ENCODE results near the gene MEG3.
"Not testable (repeated sequence)": the region's sequence is repeated elsewhere in the genome, so short reads cannot be mapped to it uniquely, and the experiment has no call there.

The MEG3 gene

DNA sequence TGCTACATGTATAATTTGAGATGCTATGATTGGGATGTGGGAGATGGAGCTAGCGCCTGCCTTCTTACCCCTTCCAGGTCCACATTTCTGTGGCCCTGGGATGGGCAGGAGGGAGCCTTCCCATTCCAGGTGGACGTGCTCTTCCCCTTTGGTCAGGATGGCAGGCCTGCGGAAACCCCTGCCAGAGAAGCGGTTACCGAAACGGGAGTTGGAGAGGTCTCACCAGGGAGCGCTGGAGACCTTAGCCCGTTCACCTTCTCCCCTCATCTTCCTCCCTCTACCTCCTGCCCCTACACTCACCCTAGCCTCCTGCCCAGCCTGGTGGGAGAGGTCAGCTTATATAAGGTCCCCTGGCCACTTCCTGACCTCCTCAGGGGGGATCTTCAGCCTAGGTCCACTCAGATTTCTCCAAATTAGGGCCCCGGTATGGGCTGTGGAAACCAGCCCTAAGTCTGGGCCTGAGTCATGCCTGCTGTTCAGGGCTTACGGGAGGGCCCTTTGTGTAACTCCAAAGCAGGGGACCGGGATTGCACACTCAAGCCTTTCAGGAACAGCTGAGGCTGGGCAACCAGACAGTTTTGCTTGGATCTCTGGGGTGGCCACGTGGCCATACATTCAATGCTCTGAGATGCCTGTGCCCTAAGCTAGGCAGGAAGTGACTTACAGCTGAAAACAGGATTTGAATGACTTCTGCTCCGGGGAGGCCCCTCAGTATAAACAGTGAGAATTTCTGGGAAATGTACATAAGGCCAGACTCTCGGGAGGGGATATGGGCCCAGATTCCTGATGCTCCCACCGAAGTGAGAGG is 10.2 kb upstream of the MEG3 start:
- DNase-seq (ENCODE audit: low spot score) = no peak

DNA sequence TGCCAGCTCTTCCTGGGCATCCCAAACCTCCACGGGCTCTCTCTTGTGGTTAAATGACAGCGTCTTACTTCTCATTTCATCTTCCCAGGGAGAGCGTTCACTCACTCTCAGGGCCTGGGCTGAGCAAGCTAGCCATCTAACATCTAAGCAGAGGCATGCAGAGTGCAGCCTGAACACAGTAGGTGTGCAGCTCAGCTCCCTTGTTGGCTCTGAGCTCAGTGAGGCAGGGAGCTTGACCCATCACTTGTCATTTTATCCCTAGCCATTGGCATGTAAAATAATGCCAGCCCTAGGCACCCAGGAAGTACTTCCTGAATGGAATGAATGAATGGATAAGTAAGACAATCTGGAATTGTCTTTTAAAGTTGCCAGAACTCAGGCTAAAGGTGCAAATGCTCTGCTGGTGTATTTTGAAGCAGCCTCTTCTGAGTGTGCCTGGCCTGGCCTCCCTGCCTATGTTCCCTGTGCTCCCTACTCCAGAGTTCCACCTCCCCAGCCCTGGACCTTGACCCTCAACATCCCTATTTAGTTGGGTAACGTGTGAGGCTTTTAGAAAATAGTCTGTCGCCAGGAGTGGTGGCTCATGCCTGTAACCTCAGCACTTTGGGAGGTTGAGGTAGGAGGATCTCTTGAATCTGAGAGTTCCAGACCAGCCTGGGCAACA is 9.5 kb upstream of the MEG3 start:
- DNase-seq (ENCODE audit: low spot score) = no peak

DNA sequence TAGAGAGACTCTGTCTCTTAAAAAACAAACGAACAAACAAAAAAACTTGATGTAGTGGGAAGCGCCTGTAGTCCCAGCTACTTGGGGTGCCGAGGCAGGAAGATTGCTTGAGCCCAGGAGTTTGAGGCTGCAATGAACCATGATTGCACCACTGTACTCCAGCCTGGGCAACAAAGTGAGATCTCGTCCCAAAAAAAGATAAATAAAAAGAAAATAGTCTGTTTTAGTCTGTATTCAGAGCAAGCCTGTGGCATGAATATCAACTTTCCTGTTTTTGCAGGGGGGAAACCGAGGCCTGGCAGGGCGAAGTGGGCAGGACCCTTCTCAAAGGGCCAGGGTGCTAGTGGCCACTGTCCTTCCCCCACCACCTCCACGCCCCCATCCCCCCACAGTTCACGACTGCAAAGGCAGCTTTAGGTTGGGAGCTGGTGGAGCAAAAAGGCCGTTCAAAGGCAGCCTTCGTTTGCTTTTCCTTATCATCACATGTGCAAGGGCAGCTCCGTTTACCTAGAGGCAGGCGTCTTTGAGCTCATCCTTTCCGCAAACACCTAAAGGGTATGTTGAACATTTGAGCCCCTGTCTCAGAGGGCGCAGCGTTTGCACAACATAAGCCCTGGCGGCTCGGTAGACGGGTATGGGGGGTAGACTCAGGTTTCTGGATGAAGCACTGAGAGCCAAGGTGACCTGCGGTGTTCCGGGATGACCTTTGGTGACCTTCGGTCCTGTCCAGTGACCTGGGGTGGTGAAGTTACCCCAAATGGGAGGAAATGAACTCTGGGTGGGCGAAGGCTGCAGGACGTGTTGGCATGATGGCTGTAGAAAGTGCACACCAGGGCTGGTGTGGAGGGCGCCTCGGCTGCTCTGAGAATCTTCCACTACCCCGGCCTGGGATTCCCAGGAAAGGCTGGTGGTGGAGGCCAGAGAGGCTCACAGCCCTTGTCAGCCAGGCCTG is 8.7 kb upstream of the MEG3 start:
- DNase-seq (ENCODE audit: low spot score) = no peak

DNA sequence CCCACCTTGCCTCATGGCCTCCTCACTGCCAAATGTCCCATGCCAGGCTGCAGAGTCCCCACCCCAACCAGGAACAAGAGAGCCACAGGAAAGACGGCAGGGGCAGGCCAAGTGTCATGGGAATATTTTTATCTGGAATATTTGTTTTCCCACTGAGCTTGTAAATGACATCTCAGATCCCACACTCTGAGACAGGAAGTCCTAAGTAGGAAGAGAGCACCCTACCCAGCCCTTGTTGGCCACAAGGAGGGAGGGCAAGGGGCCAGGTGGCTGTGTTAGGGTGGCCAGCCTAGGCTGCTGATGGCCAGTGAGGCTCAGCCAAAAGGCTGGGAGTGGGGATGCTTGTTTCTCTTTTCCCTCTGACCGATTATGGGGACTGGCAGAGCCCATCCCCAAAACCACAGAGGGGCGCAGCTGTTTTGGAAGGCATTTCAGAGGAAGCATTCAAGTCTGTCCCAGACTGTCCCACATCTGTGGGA is 7.7 kb upstream of the MEG3 start:
- no peak for DNase-seq (ENCODE audit: low spot score)

DNA sequence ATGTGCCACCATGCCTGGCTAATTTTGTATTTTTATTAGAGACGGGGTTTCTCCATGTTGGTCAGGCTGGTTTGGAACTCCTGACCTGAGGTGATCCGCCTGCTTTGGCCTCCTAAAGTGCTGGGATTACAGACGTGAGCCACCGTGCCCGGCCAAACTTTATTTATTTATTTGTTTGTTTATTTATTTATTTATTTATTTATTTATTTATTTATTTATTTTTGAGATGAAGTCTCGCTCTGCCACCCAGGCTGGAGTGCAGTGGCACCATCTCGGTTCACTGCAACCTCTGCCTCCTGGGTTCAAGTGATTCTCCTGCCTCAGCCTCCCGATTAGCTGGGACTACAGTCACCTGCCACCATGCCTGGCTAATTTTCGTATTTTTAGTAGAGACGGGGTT is 7.0 kb upstream of the MEG3 start:
- not testable (repeated sequence) for DNase-seq (ENCODE audit: low spot score)

DNA sequence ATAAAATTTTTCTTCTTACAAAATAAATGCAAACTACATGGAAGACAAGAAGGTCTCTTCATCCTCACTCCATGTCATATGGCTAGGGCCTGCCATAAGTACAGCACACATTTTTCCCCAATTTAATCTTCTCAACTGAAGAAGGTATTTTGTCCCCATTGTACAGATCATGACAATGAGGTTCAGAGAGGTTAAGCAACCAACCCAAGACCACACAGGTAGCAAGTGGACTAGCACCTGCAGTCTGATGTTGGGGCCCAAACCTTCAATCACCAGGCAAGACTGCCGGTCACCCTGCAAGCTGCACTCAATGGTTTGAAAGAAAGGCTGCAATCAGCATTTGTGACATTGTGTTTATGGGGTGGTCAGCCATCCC is 6.5 kb upstream of the MEG3 start:
- no peak for DNase-seq (ENCODE audit: low spot score)

DNA sequence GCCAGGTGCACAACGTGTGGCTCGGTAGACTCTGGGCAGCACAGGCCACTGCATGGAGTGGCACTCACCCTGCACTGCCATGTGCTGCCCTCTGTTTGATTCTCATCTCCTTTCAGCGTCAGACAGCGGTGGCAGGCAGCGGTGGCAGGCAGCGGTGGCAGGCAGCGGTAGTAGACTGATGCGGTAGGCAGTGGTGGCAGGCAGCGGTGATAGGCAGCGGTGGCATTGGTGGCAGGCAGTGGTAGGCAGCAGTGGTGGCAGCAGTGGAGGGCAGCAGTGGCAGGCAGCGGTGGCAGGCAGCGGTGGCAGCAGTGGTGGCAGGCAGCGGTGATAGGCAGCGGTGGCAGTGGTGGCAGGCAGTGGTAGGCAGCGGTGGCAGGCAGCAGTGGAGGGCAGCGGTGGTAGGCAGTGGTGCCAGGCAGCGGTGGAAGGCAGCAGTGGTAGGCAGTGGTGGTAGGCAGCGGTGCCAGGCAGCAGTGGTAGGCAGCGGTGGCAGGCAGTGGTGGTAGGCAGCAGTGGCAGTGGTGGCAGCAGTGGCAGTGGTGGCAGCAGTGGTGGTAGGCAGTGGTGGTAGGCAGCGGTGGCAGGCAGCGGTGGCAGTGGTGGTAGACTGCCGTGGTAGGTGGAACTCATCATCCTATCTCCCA is 6.0 kb upstream of the MEG3 start:
- DNase-seq (ENCODE audit: low spot score) = no peak

DNA sequence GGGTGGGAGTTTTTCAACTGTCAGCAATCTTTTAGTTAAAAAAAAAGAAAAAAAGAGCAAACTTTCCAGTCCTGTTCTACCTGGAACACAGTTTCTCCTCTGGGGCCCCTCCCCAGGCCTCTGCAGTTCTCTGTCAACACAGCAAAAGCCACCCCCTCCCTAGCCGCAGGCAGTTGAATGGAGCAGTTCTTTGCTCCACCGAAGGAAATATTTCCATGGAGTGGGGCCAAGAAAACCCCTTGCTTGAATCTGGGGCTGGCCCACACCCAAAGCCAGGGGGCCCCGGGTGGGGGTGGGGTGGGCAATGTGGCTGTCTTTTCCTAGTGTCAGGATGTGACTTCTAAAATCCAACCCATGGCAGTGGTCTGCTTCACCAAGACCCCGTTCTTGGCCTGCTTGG is 5.0 kb upstream of the MEG3 start:
- no peak for DNase-seq (ENCODE audit: low spot score)

DNA sequence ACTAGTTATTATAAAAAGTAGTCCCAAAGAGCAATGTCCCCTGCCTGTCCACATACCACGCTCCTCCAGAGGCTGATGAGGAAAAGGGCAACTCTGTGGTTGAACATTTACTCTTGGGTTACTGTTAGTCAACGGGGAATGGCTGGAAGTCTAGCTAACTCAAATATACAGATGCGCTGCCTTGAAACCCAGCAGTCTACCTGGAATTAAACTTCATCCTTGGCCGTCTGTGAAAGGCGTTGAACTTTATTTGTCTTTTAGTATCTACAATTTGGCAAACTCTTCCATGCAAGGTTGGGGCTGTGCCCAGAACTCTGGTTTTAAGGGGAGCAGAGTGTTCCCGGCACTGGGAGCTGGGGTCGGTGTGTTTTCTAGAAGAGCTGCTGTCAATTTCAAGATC is 3.9 kb upstream of the MEG3 start:
- DNase-seq (ENCODE audit: low spot score) = no peak

DNA sequence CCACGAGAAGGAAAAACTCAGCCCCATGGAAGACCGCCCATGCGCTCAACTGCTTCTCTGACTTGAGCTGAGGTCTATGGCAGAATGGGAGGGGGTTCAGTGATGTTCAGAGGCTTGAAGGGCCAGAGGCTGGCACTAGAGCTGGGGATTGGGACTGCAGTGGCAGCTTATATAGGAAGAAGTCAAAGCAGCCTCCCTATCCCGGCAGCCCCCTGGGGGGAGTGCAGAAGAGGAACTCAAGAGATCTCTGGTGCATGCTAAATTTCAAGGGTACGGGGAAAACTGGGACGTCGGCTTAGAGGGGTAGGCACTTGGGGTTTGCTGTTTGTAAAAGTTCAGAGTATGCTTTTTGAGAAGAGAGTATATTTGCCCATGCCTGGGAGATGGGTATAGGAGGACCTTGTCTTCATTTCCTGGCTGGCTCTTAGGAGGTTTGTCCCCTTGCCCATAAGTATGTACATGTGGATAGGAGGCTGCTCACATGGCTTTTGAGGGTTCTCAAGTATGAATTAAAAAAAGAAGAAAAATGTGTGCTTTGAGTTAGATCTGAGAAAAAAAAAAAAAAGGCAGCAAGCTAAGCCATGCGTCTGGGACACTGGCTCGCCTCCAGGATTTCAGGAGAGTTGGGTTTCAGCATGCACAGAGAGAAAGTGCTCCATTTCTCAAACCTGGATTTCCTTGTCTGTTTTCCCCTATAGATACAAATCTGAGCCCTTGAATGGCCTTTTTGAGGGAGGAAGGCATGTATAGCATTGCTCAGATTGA is 3.2 kb upstream of the MEG3 start:
- no peak for DNase-seq (ENCODE audit: low spot score)

DNA sequence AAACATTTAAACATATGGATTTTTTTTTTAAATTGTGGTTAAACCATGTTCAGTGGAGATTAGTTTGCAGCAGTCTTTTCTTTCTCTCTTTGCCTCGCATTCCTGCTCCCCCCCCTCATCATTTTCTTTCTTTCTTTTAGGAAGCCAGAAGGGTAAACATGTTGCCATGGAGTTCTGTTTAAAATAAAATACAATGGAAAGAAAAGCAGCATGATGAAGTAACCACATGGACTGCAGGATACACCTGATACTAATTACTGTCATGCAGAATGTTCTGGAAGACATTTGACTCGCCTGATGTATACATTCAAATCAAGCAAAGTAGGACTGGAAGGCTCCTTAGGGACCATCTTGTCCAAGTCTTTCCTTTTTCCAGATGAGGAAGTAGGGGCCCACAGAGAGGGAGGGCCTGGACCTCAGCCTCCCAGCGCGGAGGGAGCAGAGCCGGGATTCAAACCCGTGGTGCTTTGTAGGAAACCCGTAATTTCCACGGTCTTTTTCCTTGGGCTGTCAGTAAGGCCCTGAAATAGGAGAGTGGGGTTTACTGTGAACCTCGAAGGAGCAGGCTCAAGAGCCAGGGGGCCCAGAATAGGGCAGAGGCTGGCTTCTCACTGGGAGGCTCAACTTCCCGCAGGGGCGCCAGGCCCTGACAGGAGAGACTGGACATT is 2.4 kb upstream of the MEG3 start:
- DNase-seq (ENCODE audit: low spot score) = no peak

DNA sequence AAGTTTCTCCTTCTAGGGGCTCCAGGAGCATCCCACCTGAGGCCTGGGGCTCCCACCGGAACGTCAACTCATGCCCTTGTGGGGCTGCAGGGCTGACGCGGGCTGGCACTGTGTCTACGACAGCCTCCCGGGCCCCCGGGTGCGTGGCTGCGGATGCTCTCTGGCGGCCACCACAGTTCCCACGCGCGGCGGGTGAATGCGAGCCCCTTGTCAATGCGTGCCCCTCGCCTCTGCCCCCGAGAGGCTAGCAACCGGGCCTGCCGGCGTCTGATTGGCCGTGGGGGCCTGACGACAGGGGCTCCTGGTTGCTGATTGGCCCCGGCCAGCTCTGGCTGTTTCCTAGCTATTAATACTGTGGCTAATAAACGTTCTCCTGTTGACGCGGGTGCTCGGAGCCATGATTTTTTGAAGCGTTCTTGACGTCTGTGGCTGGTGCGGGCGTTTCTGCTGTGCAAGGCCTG is 1.8 kb upstream of the MEG3 start:
- DNase-seq (ENCODE audit: low spot score) = peak; percentile 47

DNA sequence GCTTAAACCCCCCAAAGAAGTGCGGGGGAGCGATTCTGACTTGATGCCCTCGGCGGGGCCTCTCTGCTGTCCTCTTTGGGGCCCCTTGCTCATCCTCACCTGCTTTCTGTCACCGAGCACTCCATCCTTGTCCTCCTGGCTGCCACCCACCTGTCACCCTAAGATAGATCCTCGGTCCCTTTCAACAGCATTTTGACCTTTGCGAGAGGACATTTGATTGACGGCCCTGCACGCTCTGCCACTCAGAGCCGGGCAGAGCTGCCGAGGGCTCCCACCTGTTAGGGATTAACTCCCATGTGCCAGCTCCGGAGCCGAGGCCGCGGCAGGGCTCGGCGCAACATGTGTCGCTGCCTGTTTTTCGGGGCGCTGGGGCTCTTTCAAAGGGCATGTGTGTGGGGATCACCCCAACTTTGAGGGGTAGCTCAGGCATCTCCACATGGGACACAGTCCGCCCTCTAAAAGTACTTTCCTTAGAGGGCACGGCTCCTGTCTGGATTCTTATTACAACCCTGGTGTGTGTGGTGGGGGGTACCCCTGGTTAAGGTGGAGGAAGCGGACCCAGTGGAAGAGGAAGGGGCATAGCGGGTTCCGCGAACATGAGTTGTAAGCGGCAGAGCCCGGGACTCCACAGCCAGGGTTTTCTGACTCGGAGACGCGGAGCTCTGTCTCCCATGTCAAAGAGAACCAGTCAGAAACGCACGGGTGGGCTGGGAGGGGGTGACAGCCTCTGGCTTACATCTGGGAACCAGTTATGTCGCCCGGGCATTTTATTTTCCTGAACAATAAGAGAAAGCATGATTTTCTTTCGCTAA is 811 bp upstream of the MEG3 start:
- DNase-seq (ENCODE audit: low spot score) = no peak

DNA sequence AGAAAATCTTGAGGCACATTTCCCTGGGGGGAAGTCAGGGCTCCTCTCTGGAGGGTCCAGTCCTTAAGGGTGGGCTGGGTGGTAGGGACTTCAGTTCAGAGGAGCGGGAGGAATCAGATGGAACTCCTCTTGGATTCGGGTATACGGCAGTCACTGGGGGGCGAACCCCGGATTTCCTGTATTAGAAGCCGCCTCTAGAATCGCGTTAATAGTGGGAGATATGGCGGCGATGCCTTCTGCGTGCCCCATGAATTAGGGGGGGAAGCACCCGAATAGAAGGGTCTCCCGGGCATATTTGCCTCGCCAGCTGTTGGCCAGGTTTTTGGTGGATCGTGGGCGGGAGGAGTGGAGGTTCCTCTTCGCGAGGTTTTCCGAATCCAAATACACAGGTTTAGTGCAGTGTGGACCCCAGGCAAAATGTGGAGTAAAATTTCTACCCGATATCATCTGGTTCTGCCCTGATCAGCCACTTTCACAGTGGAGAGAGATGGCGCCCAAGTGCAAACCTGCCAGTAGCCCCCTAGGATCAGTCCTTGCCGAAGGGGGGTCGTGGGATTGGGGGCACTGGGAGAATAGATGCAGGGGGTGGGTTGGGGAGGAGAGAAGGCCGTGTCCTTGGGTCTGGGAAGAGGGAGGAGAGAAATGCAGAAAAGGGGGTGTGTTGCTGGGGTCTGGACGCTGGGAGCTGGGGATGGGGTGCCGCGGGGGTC is 628 bp downstream of the MEG3 start:
- no peak for DNase-seq (ENCODE audit: low spot score)

DNA sequence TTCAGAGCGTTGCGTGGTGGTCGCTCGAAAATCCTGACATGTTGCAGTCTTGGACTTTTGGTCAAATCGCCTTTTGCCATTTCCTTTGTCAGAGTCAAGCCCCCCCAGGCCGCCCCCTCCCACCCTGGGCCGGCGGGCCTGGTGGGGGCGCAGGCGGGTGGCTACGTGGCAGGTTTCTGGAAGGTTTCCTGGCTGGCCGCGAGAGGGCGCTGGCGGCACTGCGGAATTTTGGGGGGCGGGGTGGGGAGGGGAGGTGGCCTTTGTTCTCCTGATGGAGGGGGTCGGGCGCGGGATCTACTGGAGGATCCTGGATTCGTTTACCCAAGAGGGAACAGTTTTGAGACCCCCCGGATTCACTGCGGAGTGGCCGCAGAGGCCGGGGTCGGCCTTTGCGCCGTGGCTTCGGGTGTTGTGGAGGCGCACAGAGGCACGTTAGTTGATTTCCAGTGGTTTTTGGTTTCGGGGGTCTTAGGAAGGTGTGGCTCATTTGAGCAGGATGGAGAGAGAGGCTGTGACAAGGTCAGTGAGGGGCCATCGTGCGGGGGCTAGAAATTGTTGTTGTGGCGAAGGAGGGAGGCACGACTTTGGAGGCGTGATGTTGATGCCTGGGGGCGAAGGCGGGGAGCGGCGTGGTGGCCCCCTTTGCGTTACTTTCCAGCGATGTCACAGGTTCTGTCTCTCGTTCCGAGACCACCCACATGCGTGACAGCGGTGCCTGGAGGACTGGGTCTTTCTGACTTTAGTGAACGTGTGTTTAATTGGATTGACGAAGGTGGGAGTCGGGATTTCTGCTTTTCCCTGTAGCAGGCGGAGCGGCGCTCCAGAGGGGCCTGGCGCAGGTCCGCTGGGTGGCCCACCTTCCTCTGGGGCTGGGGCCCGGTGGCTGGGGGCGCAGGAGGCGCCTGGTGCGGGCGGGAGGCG is 1.4 kb downstream of the MEG3 start:
- no peak for DNase-seq (ENCODE audit: low spot score)

DNA sequence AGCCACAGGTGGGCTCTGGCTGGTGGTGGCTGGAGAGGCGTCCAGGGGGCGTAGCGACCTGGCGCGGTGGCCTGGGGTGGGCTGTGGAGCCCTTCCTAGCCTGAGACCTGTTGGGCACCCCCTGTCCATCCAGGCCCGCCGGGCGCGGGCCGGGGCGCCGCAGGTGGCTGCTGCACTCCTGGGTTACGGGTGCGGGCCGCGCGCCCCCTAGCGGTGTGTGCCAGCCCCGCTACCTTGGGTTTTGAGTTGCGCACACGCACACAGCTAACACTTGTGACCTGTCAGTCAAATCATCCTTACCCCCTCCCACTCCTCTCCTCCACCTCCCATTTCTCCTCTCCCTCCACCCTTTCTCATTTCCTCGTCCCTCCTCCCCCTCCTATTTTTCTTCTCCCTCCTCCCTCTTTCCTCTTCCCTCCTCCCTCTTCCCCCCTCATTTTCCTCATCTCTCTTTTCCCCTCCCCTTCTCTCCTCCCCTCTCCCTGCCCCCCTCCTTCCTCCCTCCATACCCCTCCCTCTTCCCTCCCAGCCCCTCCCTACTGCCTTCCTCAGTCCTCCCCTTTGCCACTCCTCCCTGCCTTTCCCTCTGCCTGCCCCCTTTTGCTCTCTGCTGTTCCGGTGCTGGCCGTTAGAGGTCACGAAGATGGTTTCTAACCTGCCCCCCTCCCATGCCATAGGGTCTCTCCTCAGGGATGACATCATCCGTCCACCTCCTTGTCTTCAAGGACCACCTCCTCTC is 2.3 kb downstream of the MEG3 start:
- DNase-seq (ENCODE audit: low spot score) = peak; percentile 45

DNA sequence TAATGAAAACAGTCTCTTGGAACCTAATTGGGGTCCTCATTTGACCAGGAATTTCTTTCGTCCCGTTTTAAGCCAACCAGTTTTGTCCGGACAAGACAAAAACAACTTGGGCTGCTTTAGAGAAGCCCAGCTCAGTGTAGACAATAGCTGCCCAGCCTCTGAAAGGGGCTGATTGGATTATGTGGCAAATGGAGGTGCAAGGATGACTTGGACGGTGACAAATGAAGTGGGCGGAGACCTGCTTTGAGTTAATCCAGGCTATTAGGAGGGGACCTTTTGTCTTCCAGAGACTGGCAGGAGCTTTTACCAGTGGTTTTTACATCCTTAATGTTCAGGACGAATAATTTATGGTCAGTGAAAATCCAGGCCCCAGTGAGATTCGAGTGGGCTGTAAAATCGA is 4.8 kb downstream of the MEG3 start:
- DNase-seq (ENCODE audit: low spot score) = no peak
